Mesenchymal stem cell (in vitro differentiated cells and primary cell): Measurements from ENCODE around the gene ZBTB7B.

Experiments used
- DNase-seq: peaks from one replicate; pipeline ENCODE4 v3.0.0-alpha.2; 2013
- H2AFZ ChIP-seq: one replicate; pipeline ENCODE4 v1.6.1; 2013; ENCODE audit warnings: low read depth, mild to moderate bottlenecking, control low read depth, inconsistent platforms, low read length, moderate library complexity
- H2AK5ac ChIP-seq: 2 replicates; pipeline ENCODE4 v1.6.1; 2013; ENCODE audit warnings: low read length, moderate library complexity, mild to moderate bottlenecking, inconsistent platforms; ENCODE audit not compliant: severe bottlenecking
- H2BK120ac ChIP-seq: one replicate; pipeline ENCODE4 v1.6.1; 2013; ENCODE audit warnings: low read depth, mild to moderate bottlenecking, inconsistent platforms, low read length, moderate library complexity
- H2BK12ac ChIP-seq, 2 experiments: one replicate each; pipeline ENCODE4 v1.6.1; 2013; ENCODE audit warnings: inconsistent platforms in 2 of 2, low read length in 2 of 2, mild to moderate bottlenecking in 2 of 2, moderate library complexity in 2 of 2, control low read depth in 1 of 2
- H2BK15ac ChIP-seq: one replicate; pipeline ENCODE4 v1.6.1; 2013; ENCODE audit warnings: mild to moderate bottlenecking, low read depth, inconsistent platforms; ENCODE audit not compliant: poor library complexity, severe bottlenecking
- H2BK5ac ChIP-seq: 2 replicates; pipeline ENCODE4 v1.6.1; 2013; ENCODE audit warnings: low read depth, mild to moderate bottlenecking, low read length, control low read depth, inconsistent platforms; ENCODE audit not compliant: poor library complexity, severe bottlenecking
- H3K14ac ChIP-seq, 2 experiments: one replicate each; pipeline ENCODE4 v1.6.1; 2013; ENCODE audit warnings: inconsistent platforms in 2 of 2, low read length in 2 of 2, control low read depth in 1 of 2, mild to moderate bottlenecking in 1 of 2, moderate library complexity in 1 of 2
- H3K18ac ChIP-seq, 2 experiments: one replicate each; pipeline ENCODE4 v1.6.1; 2013; ENCODE audit warnings: inconsistent platforms in 2 of 2, low read length in 2 of 2, control low read depth in 1 of 2, low read depth in 1 of 2, mild to moderate bottlenecking in 1 of 2
- H3K23ac ChIP-seq, 2 experiments: one replicate each; pipeline ENCODE4 v1.6.1; 2013; ENCODE audit warnings: inconsistent platforms in 2 of 2, low read length in 2 of 2, mild to moderate bottlenecking in 2 of 2, moderate library complexity in 2 of 2, control low read depth in 1 of 2
- H3K27ac ChIP-seq: 2 replicates; pipeline ENCODE4 v1.5.1; 2013; ENCODE audit warnings: mild to moderate bottlenecking, moderate library complexity, low read length, control low read depth, inconsistent platforms; ENCODE audit not compliant: poor library complexity, severe bottlenecking
- H3K27me3 ChIP-seq, 2 experiments: 2 replicates each; pipeline versions ENCODE4 v1.6.1 to v1.7.0; 2013; ENCODE audit warnings: low read length in 2 of 2, mild to moderate bottlenecking in 2 of 2, moderate library complexity in 2 of 2, control low read depth in 1 of 2, inconsistent platforms in 1 of 2; ENCODE audit not compliant: control insufficient read depth in 1 of 2, insufficient read depth in 1 of 2
- H3K36me3 ChIP-seq, 2 experiments: 2 replicates each; pipeline versions ENCODE4 v1.6.1 to v1.7.0; 2013; ENCODE audit warnings: low read length in 2 of 2, control low read depth in 1 of 2, inconsistent platforms in 1 of 2, low read depth in 1 of 2, mild to moderate bottlenecking in 1 of 2; ENCODE audit not compliant: insufficient read depth in 2 of 2, control insufficient read depth in 1 of 2
- H3K4ac ChIP-seq, 2 experiments: one replicate each; pipeline ENCODE4 v1.6.1; 2013; ENCODE audit warnings: inconsistent platforms in 2 of 2, low read length in 2 of 2, mild to moderate bottlenecking in 2 of 2, moderate library complexity in 2 of 2, control low read depth in 1 of 2, low read depth in 1 of 2
- H3K4me1 ChIP-seq: 2 replicates; pipeline ENCODE4 v1.6.1; 2013; ENCODE audit warnings: low read depth, low read length, control low read depth; ENCODE audit not compliant: control insufficient read depth, insufficient read depth
- H3K4me2 ChIP-seq: 2 replicates; pipeline ENCODE4 v1.6.1; 2013; ENCODE audit warnings: low read length, mild to moderate bottlenecking, inconsistent platforms; ENCODE audit not compliant: poor library complexity, severe bottlenecking
- H3K4me3 ChIP-seq, 2 experiments: 2 replicates each; pipeline versions ENCODE4 v1.5.1 to v1.7.0; 2013; ENCODE audit warnings: low read length in 2 of 2, mild to moderate bottlenecking in 2 of 2, control low read depth in 1 of 2, low read depth in 1 of 2; ENCODE audit not compliant: insufficient read depth in 1 of 2
- H3K79me1 ChIP-seq: replicated peaks from 2 replicates; pipeline ENCODE4 v1.6.1; 2013; ENCODE audit warnings: mild to moderate bottlenecking, control low read depth, low read length, inconsistent platforms; ENCODE audit not compliant: poor library complexity, severe bottlenecking
- H3K9ac ChIP-seq: 2 replicates; pipeline ENCODE4 v1.7.0; 2013; ENCODE audit warnings: mild to moderate bottlenecking, low read length, moderate library complexity
- H3K9me3 ChIP-seq: 2 replicates; pipeline ENCODE4 v1.7.0; 2013; ENCODE audit warnings: mild to moderate bottlenecking, low read length; ENCODE audit not compliant: control insufficient read depth
- H4K8ac ChIP-seq: one replicate; pipeline ENCODE4 v1.6.1; 2013; ENCODE audit warnings: inconsistent platforms, mild to moderate bottlenecking, low read length, moderate library complexity
- H4K91ac ChIP-seq: one replicate; pipeline ENCODE4 v1.6.1; 2013; ENCODE audit warnings: mild to moderate bottlenecking, low read length, inconsistent platforms
- WGBS: methylation state at CpG from one replicate; pipeline ENCODE4 v1.1.7; 2013; ENCODE audit warnings: mixed read lengths; 5-methylcytosine and 5-hydroxymethylcytosine counted together

Gene ZBTB7B

DNA sequence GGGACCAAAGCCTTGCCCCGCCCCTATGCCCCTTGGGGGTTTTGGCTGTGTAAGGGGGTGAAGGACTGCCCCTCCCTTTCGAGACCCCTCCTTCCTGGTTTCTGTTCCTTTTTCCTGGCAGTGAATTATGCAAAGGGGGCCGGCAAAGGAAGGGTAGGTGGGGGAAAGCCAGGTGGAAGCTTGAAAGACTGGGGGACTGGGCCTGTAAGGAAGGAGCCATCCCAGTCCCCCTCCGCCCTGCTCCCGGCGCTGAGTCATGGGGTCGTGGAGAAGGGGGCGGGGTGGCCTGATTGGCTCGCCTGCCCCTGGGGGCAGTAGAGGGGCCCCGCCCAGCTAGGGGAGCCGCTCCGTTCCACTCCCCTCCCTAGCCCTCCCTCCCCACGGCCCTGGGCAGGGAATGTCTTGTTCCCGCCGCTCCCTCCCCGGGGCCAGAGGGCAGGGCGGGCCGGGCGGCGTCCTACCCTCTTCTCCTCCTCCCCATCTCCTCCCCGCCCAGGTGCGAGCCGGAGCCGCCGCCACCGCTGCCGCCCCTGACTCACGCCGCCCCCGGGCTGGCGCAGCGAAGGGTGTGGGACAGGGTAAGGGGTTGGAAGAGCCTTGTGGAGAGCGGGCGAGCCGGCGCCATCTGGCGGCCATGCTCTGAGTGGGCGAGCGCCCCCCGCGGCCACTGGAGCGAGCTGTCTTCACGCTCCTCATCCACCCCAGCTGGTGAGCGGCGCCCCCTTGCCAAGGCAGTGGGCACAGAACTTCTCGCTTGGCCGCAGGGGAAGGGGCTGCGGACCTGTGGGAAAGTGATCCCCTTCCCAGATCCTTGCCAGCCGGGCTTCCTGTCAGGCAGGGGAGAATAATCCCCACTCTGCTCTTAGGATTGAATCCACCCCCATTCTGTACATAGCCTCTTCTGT lies 14.7 kb downstream of the ZBTB7B start:
- H4K8ac ChIP-seq: peak overlapping the region; percentile 94
- H3K9ac ChIP-seq: peak overlapping the region; percentile 87
- H3K79me1 ChIP-seq: peaks cover 12% of the 10 kb centered on the region
- H2BK120ac ChIP-seq: peak overlapping the region; percentile 50
- no peak overlapping the region for H2BK12ac ChIP-seq
- no peaks in the 10 kb centered on the region for H3K9me3 ChIP-seq
- H2AFZ ChIP-seq: peak overlapping the region; percentile 36
- H4K91ac ChIP-seq: peak overlapping the region; percentile 87
- peak; percentile 89 for DNase-seq
- no peak overlapping the region for H2AK5ac ChIP-seq
- peak overlapping the region; percentile 55 to 76 for H3K4me3 ChIP-seq
- peak overlapping the region in 1 of 2 experiments; percentile 53 for H3K4ac ChIP-seq
- peak overlapping the region; percentile 62 for H3K27ac ChIP-seq
- H2BK15ac ChIP-seq: peak overlapping the region; percentile 96
- no peak overlapping the region for H3K23ac ChIP-seq
- 3% methylated on average over 33 of the region's 49 CpGs for WGBS
- peaks cover 26% of the 10 kb centered on the region for H3K4me1 ChIP-seq
- peak overlapping the region in 1 of 2 experiments; percentile 71 for H3K14ac ChIP-seq
- H3K18ac ChIP-seq: peak overlapping the region; percentile 51 to 83
- H3K36me3 ChIP-seq: peaks cover 28 to 42% of the 10 kb centered on the region in 2 experiments
- H3K4me2 ChIP-seq: peak overlapping the region; percentile 66
- H2BK5ac ChIP-seq: no peak overlapping the region
- no peaks in the 10 kb centered on the region for H3K27me3 ChIP-seq

DNA sequence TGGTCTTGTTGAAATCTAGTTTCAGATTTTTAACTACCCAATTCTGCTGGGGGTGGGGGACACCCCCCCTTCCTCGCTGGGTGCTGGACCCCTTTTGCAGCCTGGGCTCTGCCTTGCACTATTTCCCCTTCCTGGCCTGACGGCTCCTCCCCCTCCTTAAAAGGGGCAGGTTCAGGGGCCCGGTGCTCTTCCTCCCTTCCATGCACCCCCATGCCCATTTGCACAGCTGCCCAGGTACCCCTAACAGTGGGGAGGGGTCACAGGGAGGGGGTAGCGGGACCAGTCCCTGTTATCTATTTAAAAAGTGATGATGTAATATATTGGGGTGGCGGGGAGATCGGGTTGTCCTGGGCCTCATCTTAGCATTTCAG lies 15.3 kb downstream of the ZBTB7B start:
- DNase-seq: no peak
- Histone ChIP-seq H3K4me3 (peak overlapping the region in 1 of 2 experiments; percentile 76), H2BK120ac (peak overlapping the region; percentile 30), H3K14ac (no peak overlapping the region), H3K18ac (peak overlapping the region; percentile 16 to 28), H3K27me3 (no peaks in the 10 kb centered on the region), H2BK12ac (no peak overlapping the region), H3K36me3 (peaks cover 28 to 39% of the 10 kb centered on the region in 2 experiments), H3K23ac (no peak overlapping the region), H3K4me1 (peaks cover 27% of the 10 kb centered on the region), H2AK5ac (no peak overlapping the region), H4K91ac (peak overlapping the region; percentile 43), H2BK5ac (no peak overlapping the region), H3K79me1 (peaks cover 10% of the 10 kb centered on the region), H3K4me2 (peak overlapping the region; percentile 66), H3K9ac (peak overlapping the region; percentile 87), H3K27ac (peak overlapping the region; percentile 24), H2BK15ac (no peak overlapping the region), H2AFZ (no peak overlapping the region), H3K9me3 (no peaks in the 10 kb centered on the region), H4K8ac (peak overlapping the region; percentile 85), H3K4ac (peak overlapping the region in 1 of 2 experiments; percentile 71)
- WGBS: 76% methylated on average over 4 of the region's 6 CpGs

GRCh38 chr1:155018617-155019348 lies 16.2 kb downstream of the ZBTB7B start:
- no peak overlapping the region for H3K4me2 ChIP-seq
- peaks cover 28% of the 10 kb centered on the region for H3K4me1 ChIP-seq
- no peak overlapping the region for H3K23ac ChIP-seq
- H3K18ac ChIP-seq: no peak overlapping the region
- H2AK5ac ChIP-seq: no peak overlapping the region
- H3K27me3 ChIP-seq: no peaks in the 10 kb centered on the region
- WGBS: 59% methylated on average over 4 of the region's 8 CpGs
- H3K4me3 ChIP-seq: peak overlapping the region in 1 of 2 experiments; percentile 50
- H3K27ac ChIP-seq: no peak overlapping the region
- no peak overlapping the region for H2BK15ac ChIP-seq
- no peaks in the 10 kb centered on the region for H3K9me3 ChIP-seq
- peaks cover 28 to 32% of the 10 kb centered on the region in 2 experiments for H3K36me3 ChIP-seq
- peak overlapping the region; percentile 11 for H4K91ac ChIP-seq
- no peak overlapping the region for H2BK5ac ChIP-seq
- H2BK120ac ChIP-seq: peak overlapping the region; percentile 30
- DNase-seq: peak; percentile 34
- H3K9ac ChIP-seq: peak overlapping the region; percentile 32
- no peak overlapping the region for H3K4ac ChIP-seq
- no peak overlapping the region for H4K8ac ChIP-seq
- H2AFZ ChIP-seq: no peak overlapping the region
- H3K14ac ChIP-seq: no peak overlapping the region
- H3K79me1 ChIP-seq: peaks cover 8% of the 10 kb centered on the region
- H2BK12ac ChIP-seq: no peak overlapping the region
